ENCODE results near the gene OBSL1.

Gene OBSL1

GRCh38 chr2:219565130-219566080 lies 5.9 kb downstream of the OBSL1 start:
- DNase-seq: no peak

GRCh38 chr2:219563271-219563928 lies 7.9 kb downstream of the OBSL1 start:
- no peak for DNase-seq

- no peak for DNase-seq
Measured at GRCh38 chr2:219562049-219563020, 9.0 kb downstream of the OBSL1 start.

- no peak for DNase-seq
Measured at GRCh38 chr2:219561179-219562048, 9.9 kb downstream of the OBSL1 start.

GRCh38 chr2:219560893-219561178 lies 10.5 kb downstream of the OBSL1 start:
- no peak for DNase-seq

GRCh38 chr2:219560037-219560892 lies 11.1 kb downstream of the OBSL1 start:
- peak in 1 of 2 donors; percentile 22 for DNase-seq

- DNase-seq: no peak
Measured at GRCh38 chr2:219559156-219559915, 12.0 kb downstream of the OBSL1 start.

GRCh38 chr2:219557791-219558785 lies 13.3 kb downstream of the OBSL1 start:
- no peak for DNase-seq

GRCh38 chr2:219557320-219557719 lies 14.0 kb downstream of the OBSL1 start:
- no peak for DNase-seq

- DNase-seq: no peak
Measured at GRCh38 chr2:219556413-219556812, 14.9 kb downstream of the OBSL1 start.

- DNase-seq: no peak
Measured at GRCh38 chr2:219555956-219556355, 15.4 kb downstream of the OBSL1 start.

- no peak for DNase-seq
Measured at GRCh38 chr2:219554350-219554749, 17.0 kb downstream of the OBSL1 start.

GRCh38 chr2:219553463-219553963 lies 17.8 kb downstream of the OBSL1 start:
- no peak for DNase-seq

GRCh38 chr2:219553168-219553417 lies 18.2 kb downstream of the OBSL1 start:
- no peak for DNase-seq

- peak; percentile 78 to 79 for DNase-seq
Measured at GRCh38 chr2:219552382-219553167, 18.8 kb downstream of the OBSL1 start.

- no peak for DNase-seq
Measured at GRCh38 chr2:219551441-219552381, 19.6 kb downstream of the OBSL1 start.

- no peak for DNase-seq
Measured at GRCh38 chr2:219549619-219550018, 21.7 kb downstream of the OBSL1 start.
